HG03558 (cell line): Measurements from ENCODE around the gene C11orf54.
"Not testable (repeated sequence)": the region's sequence is repeated elsewhere in the genome, so short reads cannot be mapped to it uniquely, and the experiment has no call there.

Experiments used
- ATAC-seq: cut with Tn5 transposase; IDR thresholded peaks from one replicate; pipeline ENCODE4 v1.9.1; 2021; ENCODE audit warnings: moderate number of reproducible peaks; ENCODE audit not compliant: unreplicated experiment; ENCODE audit errors: extremely low read depth

C11orf54 gene

DNA sequence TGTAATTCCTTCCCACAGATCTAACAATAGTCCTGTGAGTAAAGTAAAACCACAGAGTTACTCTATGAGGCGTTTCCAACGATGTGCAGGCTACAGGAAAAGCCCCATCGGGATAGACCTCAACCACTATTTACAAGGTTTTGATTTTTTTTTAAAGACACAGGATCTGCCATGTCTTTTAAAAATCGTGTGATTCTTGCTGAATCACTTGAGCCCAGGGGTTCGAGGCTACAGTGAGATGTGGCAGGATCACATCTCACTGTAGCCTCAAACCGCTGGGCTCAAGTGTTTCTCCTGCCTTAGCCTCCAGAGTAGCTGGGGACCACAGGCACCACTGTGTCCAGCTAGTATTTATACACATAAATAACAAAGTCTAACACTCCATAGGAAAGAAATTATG is 8.0 kb upstream of the C11orf54 start:
- no peak for ATAC-seq

DNA sequence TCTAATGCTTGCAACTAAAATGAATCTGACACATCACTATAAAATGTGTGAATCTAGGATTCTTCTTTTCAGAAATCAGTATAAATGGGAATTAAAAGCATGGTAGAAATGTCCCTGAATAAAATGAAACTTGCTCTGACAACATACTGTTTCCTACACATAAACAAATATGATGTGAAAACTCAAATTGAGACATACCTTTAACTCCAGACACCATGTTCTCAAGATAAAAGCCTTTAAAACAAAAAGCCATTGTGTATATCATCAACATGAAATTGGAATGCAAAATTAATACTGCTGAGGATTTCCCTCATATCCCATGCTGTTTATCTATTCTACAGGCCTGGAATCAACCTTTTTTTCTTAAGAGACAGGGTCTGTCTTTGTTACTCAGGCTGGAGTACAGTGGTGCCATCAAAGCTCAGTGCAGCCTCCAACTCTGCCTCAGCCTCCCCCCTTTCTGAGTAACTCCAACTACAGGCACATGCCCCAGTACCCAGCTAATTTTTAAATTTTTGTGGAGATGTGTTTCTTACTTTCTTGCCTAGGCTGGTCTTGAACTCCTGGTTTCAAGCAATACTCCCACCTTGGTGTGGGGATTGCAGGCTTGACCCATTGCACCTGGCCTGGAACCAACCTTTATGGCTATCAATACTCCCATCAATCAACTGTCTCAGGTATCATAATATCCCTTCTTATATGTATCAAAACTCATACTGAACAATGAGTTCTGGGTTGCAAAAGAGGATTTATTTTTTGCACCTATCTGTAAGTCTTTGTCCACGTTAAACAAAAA is 6.8 kb upstream of the C11orf54 start:
- no peak for ATAC-seq

DNA sequence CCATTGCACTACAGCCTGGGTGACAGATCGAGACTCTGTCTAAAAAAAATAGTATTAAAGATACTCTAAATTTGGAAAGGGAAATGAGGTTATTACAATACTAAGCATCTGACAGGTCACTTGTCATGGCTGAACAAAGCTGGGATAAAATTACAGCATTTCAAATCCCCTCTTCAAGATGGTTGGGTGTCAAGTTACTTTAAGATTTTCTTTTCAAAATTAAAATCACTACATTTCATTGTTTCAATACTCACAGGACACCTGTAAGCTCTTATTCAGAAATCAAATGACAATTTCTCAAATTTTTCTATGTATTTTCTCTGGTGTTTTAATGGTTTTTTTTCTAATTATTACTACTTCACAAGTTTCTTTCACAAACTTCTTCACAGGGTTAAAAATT is 5.8 kb upstream of the C11orf54 start:
- no peak for ATAC-seq

DNA sequence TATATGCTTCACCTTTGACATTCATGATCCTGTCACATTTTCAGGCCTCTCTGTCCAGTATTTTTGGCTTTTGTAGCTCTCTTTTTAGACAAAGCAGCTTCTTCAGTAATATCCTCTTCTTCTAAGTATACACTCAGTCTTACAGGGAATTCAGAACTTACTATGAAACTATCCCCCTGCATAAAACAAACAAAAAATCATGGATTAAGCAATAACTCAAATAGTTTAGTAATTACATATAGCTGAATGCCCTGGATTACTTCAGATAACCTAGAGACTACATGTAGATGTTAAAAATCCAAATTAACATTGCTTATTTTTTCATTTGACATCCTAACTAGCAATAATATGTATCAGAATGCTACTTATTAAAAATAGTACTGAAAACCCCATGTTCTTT is 5.3 kb upstream of the C11orf54 start:
- ATAC-seq: no peak

DNA sequence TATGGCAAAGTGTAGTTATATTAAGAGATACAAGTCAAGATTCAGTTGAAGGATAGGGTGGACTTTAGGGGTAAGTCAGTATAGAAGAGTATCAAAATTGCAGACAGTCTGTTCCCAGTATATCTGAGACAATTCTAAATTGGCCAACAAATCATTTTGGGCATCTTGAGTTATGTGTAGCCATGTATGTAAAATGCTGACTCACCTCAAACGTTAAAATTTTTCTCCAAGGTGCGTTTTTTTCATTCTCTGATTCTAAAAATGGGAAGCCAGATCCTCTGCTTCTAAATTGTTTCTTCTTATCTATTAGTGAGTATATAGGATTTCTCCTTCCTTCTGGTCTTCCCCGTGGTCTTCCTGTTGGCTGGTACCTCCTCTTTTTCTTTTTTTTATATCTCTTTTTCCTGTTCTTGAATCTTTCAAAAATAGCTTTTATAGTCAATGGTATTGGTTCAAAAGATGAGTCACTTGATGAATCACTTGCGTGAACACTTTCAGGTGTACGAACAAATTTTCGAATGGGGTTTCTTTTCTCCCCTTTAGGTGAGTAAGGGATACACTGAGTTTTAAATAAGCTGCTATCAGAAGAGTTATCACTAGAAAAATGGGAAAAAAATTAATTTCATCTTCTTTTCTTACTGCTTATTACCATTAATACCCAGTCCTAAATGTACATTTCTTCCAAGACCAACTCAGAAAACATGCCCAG is 3.4 kb upstream of the C11orf54 start:
- no peak for ATAC-seq

DNA sequence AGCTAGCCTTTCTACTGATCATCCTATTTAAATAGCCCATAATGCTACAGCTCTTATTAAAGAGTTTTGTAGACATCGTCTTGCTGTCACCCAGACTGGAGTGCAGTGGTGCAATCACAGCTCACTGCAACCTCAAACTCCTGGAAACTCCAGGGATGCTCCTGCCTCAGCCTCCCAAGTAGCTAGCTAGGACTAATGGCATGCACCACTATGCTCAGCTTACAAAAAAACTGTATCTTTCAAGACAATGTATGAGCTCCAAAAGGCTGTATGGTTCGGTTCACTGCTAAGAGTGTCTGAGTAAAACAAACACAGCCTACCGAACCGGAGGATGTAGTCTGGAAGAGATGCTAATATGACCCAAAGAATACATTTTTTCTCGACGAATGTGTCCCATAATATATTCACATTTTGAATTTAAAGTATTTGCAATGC is 2.8 kb upstream of the C11orf54 start:
- no peak for ATAC-seq

DNA sequence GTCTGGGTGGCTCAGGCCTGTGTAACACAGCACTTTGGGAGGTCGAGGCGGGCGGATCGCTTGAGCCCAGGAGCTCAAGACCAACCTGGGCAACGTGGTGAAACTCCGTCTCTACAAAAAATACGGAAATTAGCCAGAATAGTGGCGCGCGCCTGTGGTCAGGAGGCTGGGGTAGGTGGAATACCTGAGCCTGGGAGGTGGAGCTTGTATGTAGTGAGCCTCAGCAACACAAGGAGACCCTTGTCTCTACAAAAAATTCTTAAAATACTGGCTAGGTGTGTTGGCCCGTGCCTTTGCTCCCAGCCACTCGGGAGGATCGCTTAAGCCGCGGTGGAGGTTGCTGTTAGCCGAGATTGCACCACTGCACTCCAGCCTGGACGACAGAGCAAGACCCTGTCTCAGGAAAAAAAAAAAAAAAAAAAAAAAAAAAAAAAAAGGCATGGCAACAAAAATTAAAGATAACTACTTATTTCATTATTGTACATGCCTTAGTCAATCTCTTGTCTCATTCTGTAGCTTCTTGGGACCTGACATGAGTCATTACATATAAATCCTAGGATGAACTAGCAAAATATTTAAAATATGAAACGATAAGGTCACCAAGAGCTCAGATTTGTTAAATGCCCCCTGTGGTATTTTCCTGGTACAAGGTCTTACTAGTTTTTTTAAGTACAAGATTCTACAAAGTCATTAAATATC is 1.3 kb upstream of the C11orf54 start:
- no peak for ATAC-seq

DNA sequence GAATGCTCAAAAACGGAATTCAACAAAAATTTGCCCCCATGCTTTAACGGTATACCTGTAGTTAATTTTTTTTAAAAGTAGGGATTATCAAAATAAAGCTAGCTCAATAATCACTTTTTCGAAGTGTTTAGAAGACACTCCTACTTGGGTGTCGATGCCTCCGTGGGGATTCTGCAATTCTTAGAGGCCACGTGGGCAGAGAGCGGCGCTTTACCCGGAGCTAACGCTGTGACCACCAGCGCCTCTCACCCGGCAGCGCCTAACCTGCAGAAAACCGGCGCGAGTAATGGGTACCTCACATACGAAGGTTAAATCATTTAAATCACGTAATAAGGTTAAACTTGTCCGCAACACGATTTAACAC is 760 bp upstream of the C11orf54 start:
- ATAC-seq: peak; percentile 18

DNA sequence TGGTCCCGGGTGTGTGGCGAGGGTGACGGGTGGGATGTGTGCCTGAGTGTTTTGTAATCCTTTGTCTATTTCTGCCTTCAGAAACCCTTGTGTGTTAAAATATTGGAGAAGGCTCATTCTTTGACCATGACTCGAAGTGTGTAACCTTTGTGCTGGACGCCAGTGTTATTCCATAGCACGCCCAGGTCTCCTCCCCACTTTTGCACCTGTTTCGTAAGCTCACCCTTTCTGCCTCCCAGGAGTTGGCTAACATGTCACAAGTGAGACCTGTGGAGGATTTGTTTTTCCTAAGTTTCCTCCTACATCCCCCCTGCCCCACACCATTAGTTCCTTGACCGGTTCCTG is 382 bp downstream of the C11orf54 start:
- ATAC-seq: no peak

DNA sequence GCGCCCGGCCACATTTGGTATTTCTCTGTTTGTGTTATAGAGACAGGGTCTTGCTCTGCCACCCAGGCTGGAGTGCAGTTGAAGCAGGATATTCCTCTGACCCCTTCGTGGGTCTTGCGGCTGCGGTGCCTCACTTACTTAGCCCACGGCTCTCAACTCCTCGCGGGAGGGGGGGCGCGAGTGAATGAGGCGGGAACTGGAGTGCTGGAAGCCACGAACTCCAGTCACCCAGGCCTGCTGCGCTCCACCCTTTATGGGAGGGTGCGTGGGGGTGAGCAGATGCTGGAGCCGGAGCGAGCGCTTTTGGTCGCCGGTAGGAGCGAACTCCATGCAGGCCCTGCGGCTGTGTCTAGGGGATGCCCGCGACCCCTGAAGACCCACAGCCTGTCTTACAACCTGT is 1.8 kb downstream of the C11orf54 start:
- ATAC-seq: no peak

DNA sequence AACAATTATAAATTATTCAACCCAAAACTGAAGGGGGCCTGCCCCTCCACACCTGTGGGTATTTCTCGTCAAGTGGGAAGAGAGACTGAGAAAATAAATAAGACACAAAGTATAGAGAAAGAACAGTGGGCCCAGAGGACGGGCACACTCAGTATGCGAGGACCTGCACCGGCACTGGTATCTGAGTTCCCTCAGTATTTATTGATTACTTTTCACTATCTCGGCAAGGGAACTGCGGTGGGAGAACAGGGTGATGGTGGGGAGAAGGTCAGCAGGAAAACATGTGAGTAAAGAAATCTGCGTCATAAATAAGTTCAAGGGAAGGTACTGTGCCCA is 3.2 kb downstream of the C11orf54 start:
- no peak for ATAC-seq

DNA sequence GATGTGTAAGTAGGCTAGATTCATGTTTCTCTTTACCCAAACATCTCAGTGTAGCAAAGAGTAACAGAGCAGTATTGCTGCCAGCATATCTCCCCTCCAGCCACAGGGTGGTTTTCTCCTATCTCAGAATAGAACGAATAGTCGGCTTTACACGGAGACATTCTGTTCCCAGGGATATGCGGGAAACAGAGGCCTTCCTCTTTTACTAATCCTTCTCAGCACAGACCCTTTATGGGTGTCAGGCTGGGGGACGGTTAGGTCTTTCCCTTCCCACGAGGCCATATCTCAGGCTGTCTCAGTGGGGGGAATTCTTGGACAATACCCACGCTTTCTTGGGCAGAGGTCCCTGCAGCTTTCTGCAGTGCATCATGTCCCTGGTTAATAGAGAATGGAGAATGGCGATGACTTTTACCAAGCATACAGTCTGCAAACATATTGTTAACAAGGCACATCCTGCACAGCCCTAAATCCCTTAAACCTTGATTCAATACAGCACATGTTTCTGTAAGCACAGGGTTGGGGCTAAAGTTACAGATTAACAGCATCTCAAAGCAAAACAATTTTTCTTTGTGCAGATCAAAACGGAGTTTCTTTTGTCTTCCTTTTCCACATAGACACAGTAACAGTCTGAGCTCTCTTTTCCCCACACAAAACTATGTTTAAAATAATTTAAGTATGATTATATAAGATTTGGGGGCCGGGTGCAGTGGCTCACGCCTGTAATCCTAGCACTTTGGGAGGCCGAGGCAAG is 3.7 kb downstream of the C11orf54 start:
- not testable (repeated sequence) for ATAC-seq

DNA sequence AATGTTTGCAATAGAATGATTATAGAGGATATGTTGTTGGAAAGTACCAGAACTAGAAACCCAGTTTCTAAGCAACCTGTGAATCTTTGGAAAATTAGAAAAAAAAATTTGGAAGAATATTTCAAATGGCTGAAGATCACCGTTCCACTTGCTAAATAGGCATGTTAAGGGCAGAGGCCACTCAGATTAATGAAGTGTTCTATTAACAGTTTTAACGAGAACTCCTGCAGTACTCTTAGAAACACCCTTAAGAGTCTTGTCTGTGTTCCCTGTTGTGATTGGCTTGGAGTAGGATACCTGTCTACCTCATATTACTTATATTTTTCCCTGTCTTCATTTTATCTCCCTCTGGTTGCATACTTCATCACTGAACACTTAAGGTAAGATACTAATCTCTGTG is 4.6 kb downstream of the C11orf54 start:
- no peak for ATAC-seq

DNA sequence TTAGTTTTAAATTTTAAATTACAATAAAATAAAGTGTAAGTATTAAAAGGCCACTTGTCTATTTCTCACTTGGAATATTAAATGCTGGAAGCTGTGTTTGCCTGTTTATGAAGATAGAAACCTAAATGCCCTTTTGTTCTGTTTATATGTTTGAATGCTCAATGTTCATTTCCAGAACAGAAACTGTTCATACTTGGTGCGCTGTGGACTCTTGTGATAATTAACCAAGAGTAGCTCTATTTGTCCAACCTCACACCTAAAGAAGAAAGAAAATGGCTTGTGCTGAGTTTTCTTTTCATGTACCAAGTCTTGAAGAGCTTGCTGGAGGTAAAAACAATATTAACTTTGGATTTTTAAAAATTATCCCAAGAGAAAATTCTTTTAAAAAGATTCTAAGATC is 5.7 kb downstream of the C11orf54 start:
- peak; percentile 94 for ATAC-seq

DNA sequence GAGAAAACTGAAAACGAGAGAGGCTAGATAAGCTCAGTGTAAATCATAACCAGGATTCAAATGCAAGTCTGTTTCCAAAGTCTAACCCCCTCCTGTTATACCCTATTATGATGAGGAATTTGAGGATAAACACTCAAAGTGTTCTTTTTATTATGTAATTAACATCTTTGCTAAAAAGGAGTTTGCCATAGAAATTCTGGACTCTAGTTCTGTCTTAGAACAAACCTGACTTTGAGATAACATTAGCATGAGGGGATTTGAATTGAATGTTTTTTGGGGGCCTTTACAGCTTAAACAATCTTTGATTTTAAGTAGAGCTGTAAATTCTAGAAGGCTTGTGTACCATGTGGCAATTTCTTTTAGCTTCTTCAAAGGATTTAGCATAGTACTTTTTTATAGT is 9.5 kb downstream of the C11orf54 start:
- ATAC-seq: no peak

DNA sequence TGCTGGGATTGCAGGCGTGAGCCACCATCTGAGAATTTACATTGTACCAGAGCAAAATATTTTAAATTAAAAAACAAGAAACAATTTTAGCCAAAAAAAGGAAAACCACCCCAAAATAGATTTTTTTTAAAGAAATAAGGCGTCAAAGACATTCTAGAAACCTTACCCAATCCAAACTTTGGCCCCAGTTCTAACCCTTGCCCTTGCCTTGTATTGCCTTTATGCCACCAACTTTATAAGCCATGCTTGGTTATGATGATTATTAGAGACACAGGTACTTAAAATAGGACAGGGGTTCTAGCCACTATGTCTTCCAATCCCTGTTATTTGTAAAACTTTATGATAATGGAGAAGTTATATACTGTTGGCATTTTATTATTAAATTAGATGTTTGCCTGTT is 11.8 kb downstream of the C11orf54 start:
- no peak for ATAC-seq

DNA sequence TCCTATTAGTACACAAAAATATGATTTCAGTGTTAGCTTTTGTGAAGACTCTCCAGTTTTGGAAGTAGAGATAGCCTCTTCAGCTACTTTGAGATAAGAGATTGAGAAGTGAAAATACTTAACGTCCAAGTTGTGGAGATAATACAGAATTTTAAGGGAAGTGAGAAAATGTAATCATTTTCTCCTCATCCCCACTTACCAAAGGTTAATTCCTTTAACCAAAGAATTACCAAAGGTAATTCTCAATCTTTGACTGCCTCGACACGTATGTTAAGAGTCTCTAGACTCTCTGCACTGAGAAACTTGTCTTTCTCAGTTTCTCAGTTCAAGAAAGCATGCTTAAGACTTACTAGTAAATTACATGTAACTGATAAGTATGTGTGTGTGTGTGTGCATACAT is 15.3 kb downstream of the C11orf54 start:
- ATAC-seq: no peak

DNA sequence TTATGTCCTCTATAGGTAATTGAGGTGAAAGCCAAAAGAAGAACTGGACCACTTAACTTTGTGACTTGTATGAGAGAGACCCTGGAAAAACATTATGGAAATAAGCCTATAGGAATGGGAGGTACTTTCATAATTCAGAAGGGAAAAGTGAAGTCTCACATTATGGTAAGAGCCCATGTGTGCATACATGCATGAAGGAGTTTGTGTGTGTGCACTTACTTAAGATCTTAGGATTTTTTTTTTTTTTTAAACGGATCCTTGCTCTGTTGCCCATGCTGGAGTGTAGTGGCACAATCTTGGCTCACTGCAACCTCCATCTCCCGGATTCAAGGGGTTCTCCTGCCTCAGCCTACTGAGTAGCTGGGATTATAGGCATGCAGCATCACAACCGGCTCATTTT is 15.8 kb downstream of the C11orf54 start:
- no peak for ATAC-seq

DNA sequence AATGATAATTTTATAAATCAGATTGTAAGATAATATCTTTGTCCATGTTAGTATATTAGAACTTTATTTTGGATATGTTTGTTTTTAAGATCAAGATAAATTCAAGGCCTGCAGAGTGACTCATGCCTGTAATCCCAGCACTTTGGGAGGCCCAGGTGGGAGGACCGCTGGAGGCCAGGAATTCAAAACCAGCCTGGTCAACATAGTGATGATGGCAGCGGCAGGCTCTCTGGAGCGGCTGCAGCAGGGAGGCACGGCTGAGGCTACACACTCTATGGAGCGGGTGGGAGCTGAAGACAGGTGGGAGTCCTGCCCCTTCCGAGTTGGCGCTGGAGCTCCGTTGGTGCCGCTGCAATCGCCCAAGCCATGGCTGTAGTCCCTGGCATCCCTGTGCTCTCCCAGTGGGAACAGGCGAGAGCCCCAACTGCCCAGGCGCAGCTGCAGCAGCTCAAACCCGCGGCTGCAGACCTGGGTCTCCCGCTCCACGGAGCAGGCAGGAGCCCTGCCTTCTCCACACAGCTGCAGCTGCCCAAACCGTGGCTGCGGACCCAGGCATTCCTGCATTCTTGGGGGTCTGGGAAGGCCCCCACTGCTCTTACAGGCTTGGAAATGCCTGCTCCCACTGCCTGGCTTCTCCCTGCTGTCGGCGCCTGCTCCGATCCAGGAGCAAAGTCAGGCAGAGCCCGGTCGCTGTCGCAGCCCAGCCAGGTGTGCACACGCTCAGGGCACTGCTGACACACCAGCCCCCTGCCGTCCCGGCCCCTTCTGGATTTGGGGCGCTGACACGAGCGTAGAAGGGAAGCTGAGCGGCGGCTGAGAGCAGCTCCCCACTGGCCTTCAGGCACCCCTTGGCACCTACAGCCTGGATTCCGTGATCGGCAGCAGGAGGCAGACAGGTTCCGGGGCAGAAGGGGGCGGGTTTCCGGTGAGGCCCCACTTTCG is 16.7 kb downstream of the C11orf54 start:
- no peak for ATAC-seq

DNA sequence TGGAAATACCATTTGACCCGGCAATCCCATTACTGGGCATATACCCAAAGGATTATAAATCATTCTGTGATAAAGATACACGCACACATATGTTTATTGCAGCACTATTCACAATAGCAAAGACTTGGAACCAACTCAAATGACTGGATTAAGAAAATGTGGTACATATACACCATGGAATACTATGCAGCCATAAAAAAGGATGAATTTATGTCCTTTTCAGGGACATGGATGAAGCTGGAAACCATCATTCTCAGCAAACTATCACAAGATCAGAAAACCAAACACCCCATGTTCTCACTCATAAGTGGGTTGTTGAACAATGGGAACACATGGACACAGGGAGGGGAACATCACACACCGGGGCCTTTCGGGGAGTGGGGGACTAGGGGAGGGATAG is 17.7 kb downstream of the C11orf54 start:
- ATAC-seq: not testable (repeated sequence)
